Measurements from ENCODE around the gene AFF4.

DNA sequence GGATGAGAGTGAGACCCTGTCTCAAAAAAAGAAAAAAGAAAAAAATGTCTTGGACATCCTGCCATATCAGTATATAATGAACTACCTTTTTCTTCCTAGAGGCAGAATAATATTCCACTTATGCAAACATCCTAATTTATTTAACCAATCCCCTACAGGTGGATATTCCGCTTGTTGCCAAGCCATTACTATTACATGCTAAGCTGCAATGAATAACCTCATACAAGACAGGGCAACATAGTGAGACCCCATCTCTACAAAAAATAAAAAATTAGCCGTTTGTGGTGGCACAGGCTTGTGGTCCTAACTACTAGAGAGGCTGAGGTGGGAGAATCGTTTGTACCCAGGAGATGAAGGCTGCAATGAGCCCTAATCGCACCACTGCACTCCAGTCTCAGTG is 1.7 kb upstream of the AFF4 start:
- TF ChIP-seq, protein P1, sequence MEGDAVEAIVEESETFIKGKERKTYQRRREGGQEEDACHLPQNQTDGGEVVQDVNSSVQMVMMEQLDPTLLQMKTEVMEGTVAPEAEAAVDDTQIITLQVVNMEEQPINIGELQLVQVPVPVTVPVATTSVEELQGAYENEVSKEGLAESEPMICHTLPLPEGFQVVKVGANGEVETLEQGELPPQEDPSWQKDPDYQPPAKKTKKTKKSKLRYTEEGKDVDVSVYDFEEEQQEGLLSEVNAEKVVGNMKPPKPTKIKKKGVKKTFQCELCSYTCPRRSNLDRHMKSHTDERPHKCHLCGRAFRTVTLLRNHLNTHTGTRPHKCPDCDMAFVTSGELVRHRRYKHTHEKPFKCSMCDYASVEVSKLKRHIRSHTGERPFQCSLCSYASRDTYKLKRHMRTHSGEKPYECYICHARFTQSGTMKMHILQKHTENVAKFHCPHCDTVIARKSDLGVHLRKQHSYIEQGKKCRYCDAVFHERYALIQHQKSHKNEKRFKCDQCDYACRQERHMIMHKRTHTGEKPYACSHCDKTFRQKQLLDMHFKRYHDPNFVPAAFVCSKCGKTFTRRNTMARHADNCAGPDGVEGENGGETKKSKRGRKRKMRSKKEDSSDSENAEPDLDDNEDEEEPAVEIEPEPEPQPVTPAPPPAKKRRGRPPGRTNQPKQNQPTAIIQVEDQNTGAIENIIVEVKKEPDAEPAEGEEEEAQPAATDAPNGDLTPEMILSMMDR (IDR thresholded peaks at IDR 0.05; ENCODE audit: poor library complexity), result no peak
- TF ChIP-seq EZH2 (IDR thresholded peaks at IDR 0.05; ENCODE audit: borderline replicate concordance) (no peak), EZH2phosphoT487 (IDR thresholded peaks at IDR 0.05; ENCODE audit: low read depth, severe bottlenecking, unreplicated experiment) (no peak)
